Liver (tissue), 9 donors: ENCODE data around the gene VPS13C. TPM values are rescaled to one million over a fixed set of nuclear protein-coding genes. Genes with fewer than 3 reads are reported as not detected.

Experiments
- DNase-seq: peaks from one replicate; pipeline ENCODE4 v3.0.0-alpha.2; 2017; ENCODE audit warnings: low spot score
- H3K27ac ChIP-seq, 2 donors: one replicate each; pipeline ENCODE4 v1.7.0; 2013; ENCODE audit warnings: inconsistent platforms in 2 of 2, low read length in 2 of 2, control low read depth in 1 of 2, low read depth in 1 of 2, mild to moderate bottlenecking in 1 of 2
- H3K27me3 ChIP-seq, 4 donors: one replicate each; pipeline versions ENCODE4 v1.6.1 to v1.7.0; 2013; ENCODE audit warnings: low read length in 3 of 4, inconsistent platforms in 1 of 4, mild to moderate bottlenecking in 1 of 4, moderate library complexity in 1 of 4; ENCODE audit not compliant: control insufficient read depth in 4 of 4, insufficient read depth in 4 of 4
- H3K36me3 ChIP-seq, 4 donors: one replicate each; pipeline versions ENCODE4 v1.6.1 to v1.7.0; 2013; ENCODE audit warnings: low read length in 3 of 4, mild to moderate bottlenecking in 3 of 4, low read depth in 1 of 4, moderate library complexity in 1 of 4; ENCODE audit not compliant: control insufficient read depth in 4 of 4, insufficient read depth in 3 of 4
- H3K4me1 ChIP-seq, 4 donors: one replicate each; pipeline versions ENCODE4 v1.6.1 to v1.7.0; 2013; ENCODE audit warnings: low read length in 3 of 4, mild to moderate bottlenecking in 3 of 4, moderate library complexity in 1 of 4; ENCODE audit not compliant: control insufficient read depth in 4 of 4, insufficient read depth in 4 of 4
- H3K4me3 ChIP-seq, 3 donors: one replicate each; pipeline versions ENCODE4 v1.6.1 to v1.7.0; 2013; ENCODE audit warnings: low read length in 3 of 3, control low read depth in 1 of 3, low read depth in 1 of 3, mild to moderate bottlenecking in 1 of 3
- H3K9ac ChIP-seq, 2 donors: one replicate each; pipeline ENCODE4 v1.7.0; 2013; ENCODE audit warnings: low read length in 2 of 2, mild to moderate bottlenecking in 2 of 2, moderate library complexity in 2 of 2, control low read depth in 1 of 2, low read depth in 1 of 2
- H3K9me3 ChIP-seq, 4 donors: one replicate each; pipeline versions ENCODE4 v1.6.1 to v1.7.0; 2013; ENCODE audit warnings: low read length in 3 of 4; ENCODE audit not compliant: control insufficient read depth in 4 of 4
- ATF3 ChIP-seq: IDR thresholded peaks from 2 replicates; pipeline ENCODE4 v1.6.1; 2016; ENCODE audit warnings: antibody characterized with exemption
- CTCF ChIP-seq: fragments of 150-350 bp; IDR thresholded peaks from 2 replicates; pipeline ENCODE4 v1.5.1; 2017; ENCODE audit warnings: improper control_type of control experiment, low read depth, low read length; ENCODE audit not compliant: missing input control
- EGR1 ChIP-seq, 2 donors: IDR thresholded peaks; 2 replicates each; pipeline ENCODE4 v1.6.1; 2016 to 2018; ENCODE audit warnings: antibody characterized with exemption in 2 of 2, low read depth in 2 of 2
- FOXA1 ChIP-seq: IDR thresholded peaks from 2 replicates; pipeline ENCODE4 v1.6.1; 2016; ENCODE audit warnings: antibody characterized with exemption
- FOXA2 ChIP-seq: IDR thresholded peaks from 2 replicates; pipeline ENCODE4 v1.6.1; 2016; ENCODE audit warnings: antibody characterized with exemption
- GABPA ChIP-seq, 2 donors: IDR thresholded peaks in 1 of 2; conservative IDR thresholded peaks in 1 of 2; 2 replicates each; pipeline ENCODE4 v1.6.1; 2016; ENCODE audit warnings: antibody characterized with exemption in 2 of 2, mild to moderate bottlenecking in 1 of 2, moderate library complexity in 1 of 2
- HNF4A ChIP-seq, 2 donors: conservative IDR thresholded peaks; 2 replicates each; pipeline ENCODE4 v1.6.1; 2016; ENCODE audit warnings: antibody characterized with exemption in 2 of 2, mild to moderate bottlenecking in 2 of 2
- JUND ChIP-seq, 2 donors: IDR thresholded peaks; 2 replicates each; pipeline ENCODE4 v1.6.1; 2016; ENCODE audit warnings: antibody characterized with exemption in 2 of 2
- MAX ChIP-seq: IDR thresholded peaks from 2 replicates; pipeline ENCODE4 v1.6.1; 2016; ENCODE audit warnings: antibody characterized with exemption
- NR2F2 ChIP-seq: IDR thresholded peaks from 2 replicates; pipeline ENCODE4 v1.6.1; 2016; ENCODE audit warnings: antibody characterized with exemption
- RAD21 ChIP-seq, 2 donors: IDR thresholded peaks; 2 replicates each; pipeline ENCODE4 v1.6.1; 2016; ENCODE audit warnings: antibody characterized with exemption in 2 of 2, mild to moderate bottlenecking in 2 of 2
- REST ChIP-seq: IDR thresholded peaks from 2 replicates; pipeline ENCODE4 v1.6.1; 2016; ENCODE audit warnings: antibody characterized with exemption, mild to moderate bottlenecking
- RXRA ChIP-seq, 2 donors: IDR thresholded peaks; 2 replicates each; pipeline ENCODE4 v1.6.1; 2017 to 2018; ENCODE audit warnings: antibody characterized with exemption in 2 of 2, mild to moderate bottlenecking in 1 of 2
- SP1 ChIP-seq: IDR thresholded peaks from 2 replicates; pipeline ENCODE4 v1.6.1; 2018; ENCODE audit warnings: antibody characterized with exemption, mild to moderate bottlenecking
- TAF1 ChIP-seq: conservative IDR thresholded peaks from 2 replicates; pipeline ENCODE4 v1.6.1; 2016; ENCODE audit warnings: antibody characterized with exemption, mild to moderate bottlenecking
- YY1 ChIP-seq: IDR thresholded peaks from 2 replicates; pipeline ENCODE4 v1.6.1; 2016; ENCODE audit warnings: antibody characterized with exemption, mild to moderate bottlenecking
- WGBS: extraction: QIAGEN DNeasy Blood & Tissue Kit; methylation state at CpG from one replicate; pipeline ENCODE4 v1.1.7; 2013; 5-methylcytosine and 5-hydroxymethylcytosine counted together
- polyA plus RNA-seq, 2 donors: library from polyadenylated mRNA; stranded (reverse) in 1 of 2; unstranded in 1 of 2; fragments of 200-250 nt in 1 of 2; fragments of >200 nt in 1 of 2; fragmentation: Nextera tagmentation in 1 of 2; extraction: Ambion mirVana in 1 of 2; gene quantifications; one replicate each; pipeline versions ENCODE4 v1.2.1 to v1.2.3, GENCODE V29; 2013 to 2015
- total RNA-seq, 2 donors: library from RNA; depleted of rRNA; stranded (reverse); fragments of >200 nt; gene quantifications; one replicate each; pipeline ENCODE4 v1.2.3, GENCODE V29; 2014
- donor health status: healthy.
- donor health status: healthy.
- donor health status: healthy.
- donor health status: healthy.
- donor health status: healthy.

VPS13C gene
- total and polyA plus RNA-seq, 4 donors: 5.4 to 42.0 (median 17.4) TPM

GRCh38 chr15:61946778-61947177 lies 113.5 kb downstream of the VPS13C start:
- Histone ChIP-seq H3K4me1 (no peaks in the 10 kb centered on the region), H3K27me3 (no peaks in the 10 kb centered on the region), H3K27ac (no peak overlapping the region), H3K9me3 (no peaks in the 10 kb centered on the region), H3K36me3 (peaks cover 0 to 30% (median 19%) of the 10 kb centered on the region in 4 donors), H3K9ac (no peak overlapping the region), H3K4me3 (no peak overlapping the region)
- TF ChIP-seq RAD21 (IDR thresholded peaks at IDR 0.05) (no peak), CTCF (no peak), HNF4A (conservative IDR thresholded peaks at IDR 0.05) (no peak), MAX (no peak), YY1 (no peak), ATF3 (no peak), FOXA1 (no peak), TAF1 (no peak), EGR1 (IDR thresholded peaks at IDR 0.05; ENCODE audit: low read depth in 2 of 2) (no peak), NR2F2 (no peak), GABPA (IDR thresholded peaks at IDR 0.05 in 1 of 2, conservative IDR thresholded peaks at IDR 0.05 in 1 of 2) (no peak), JUND (IDR thresholded peaks at IDR 0.05) (no peak)
- DNase-seq: no peak

GRCh38 chr15:61943992-61944391 lies 116.3 kb downstream of the VPS13C start:
- Histone ChIP-seq H3K9ac (no peak overlapping the region), H3K36me3 (peaks cover 0 to 35% (median 18%) of the 10 kb centered on the region in 4 donors), H3K4me1 (no peaks in the 10 kb centered on the region), H3K27me3 (no peaks in the 10 kb centered on the region), H3K27ac (no peak overlapping the region), H3K9me3 (no peaks in the 10 kb centered on the region), H3K4me3 (no peak overlapping the region)
- no peak for TF ChIP-seq RXRA (IDR thresholded peaks at IDR 0.05)
- no peak for TF ChIP-seq MAX
- no peak for TF ChIP-seq FOXA1
- no peak for TF ChIP-seq SP1
- 97% methylated on average over 2 of the region's 2 CpGs for WGBS
- no peak for DNase-seq

GRCh38 chr15:61938249-61938648 lies 122.0 kb downstream of the VPS13C start:
- Histone ChIP-seq H3K4me3 (no peak overlapping the region), H3K36me3 (peaks cover 0 to 16% (median 8%) of the 10 kb centered on the region in 4 donors), H3K27ac (no peak overlapping the region), H3K27me3 (no peaks in the 10 kb centered on the region), H3K9me3 (no peaks in the 10 kb centered on the region), H3K4me1 (no peaks in the 10 kb centered on the region), H3K9ac (no peak overlapping the region)
- WGBS: 99% methylated on average over 1 of the region's 1 CpG
- TF ChIP-seq REST: no peak
- no peak for TF ChIP-seq EGR1 (IDR thresholded peaks at IDR 0.05; ENCODE audit: low read depth in 2 of 2)
- TF ChIP-seq RXRA (IDR thresholded peaks at IDR 0.05): no peak
- no peak for TF ChIP-seq FOXA2
- no peak for DNase-seq
